GM12878 (cell line): ENCODE results near the gene LEPR. TPM values are rescaled to one million over a fixed set of nuclear protein-coding genes. Genes with fewer than 3 reads are reported as not detected.

Source experiments
- ATF7 ChIP-seq: fragments of 450-650 bp; IDR thresholded peaks from 2 replicates; pipeline ENCODE4 v1.6.1; 2016; ENCODE audit warnings: low read depth, mild to moderate bottlenecking
- BACH1 ChIP-seq: fragments of 450-650 bp; IDR thresholded peaks from 2 replicates; pipeline ENCODE4 v1.6.1; 2017; ENCODE audit warnings: mild to moderate bottlenecking, borderline replicate concordance
- BRCA1 ChIP-seq: IDR thresholded peaks from 2 replicates; pipeline ENCODE4 v1.6.1; 2011; ENCODE audit warnings: low read depth, low read length, improper control_type of control experiment
- CHD2 ChIP-seq: IDR thresholded peaks from 2 replicates; pipeline ENCODE4 v1.6.1; 2011; ENCODE audit warnings: low read depth, low read length, improper control_type of control experiment, borderline replicate concordance
- EGR1 ChIP-seq, 2 experiments: IDR thresholded peaks; 1 replicate in 1 of 2; 2 replicates in 1 of 2; pipeline ENCODE4 v1.6.1; 2011 to 2012; ENCODE audit warnings: low read depth in 2 of 2, low read length in 2 of 2, borderline replicate concordance in 1 of 2, mild to moderate bottlenecking in 1 of 2, moderate library complexity in 1 of 2
- EZH2 ChIP-seq: IDR thresholded peaks from 2 replicates; pipeline ENCODE4 v1.6.1; 2012; ENCODE audit warnings: low read depth, mild to moderate bottlenecking, control low read depth, inconsistent platforms, low read length, borderline replicate concordance; ENCODE audit not compliant: control insufficient read depth
- GABPA ChIP-seq: IDR thresholded peaks from 2 replicates; pipeline ENCODE4 v1.6.1; 2014; ENCODE audit warnings: antibody characterized with exemption, low read depth, mild to moderate bottlenecking, inconsistent platforms
- KAT2A ChIP-seq: conservative IDR thresholded peaks from 2 replicates; pipeline ENCODE4 v1.6.1; 2011; ENCODE audit warnings: low read depth, low read length; ENCODE audit not compliant: control insufficient read depth
- MXI1 ChIP-seq: fragments of 150-350 bp; IDR thresholded peaks from 2 replicates; pipeline ENCODE4 v1.6.1; 2011; ENCODE audit warnings: low read depth, mild to moderate bottlenecking, inconsistent platforms, low read length, improper control_type of control experiment
- NR2C1 ChIP-seq: fragments of 450-650 bp; IDR thresholded peaks from 2 replicates; pipeline ENCODE4 v1.6.1; 2017; ENCODE audit warnings: antibody characterized with exemption, mild to moderate bottlenecking, moderate library complexity
- PAX5 ChIP-seq: IDR thresholded peaks from 2 replicates; pipeline ENCODE4 v1.6.1; 2011; ENCODE audit warnings: low read depth, low read length, borderline replicate concordance
- SMAD1 ChIP-seq: fragments of 450-650 bp; IDR thresholded peaks from 2 replicates; pipeline ENCODE4 v1.6.1; 2018; ENCODE audit warnings: mild to moderate bottlenecking, low read depth; ENCODE audit not compliant: partially characterized antibody
- SMARCA5 ChIP-seq: fragments of 450-650 bp; IDR thresholded peaks from 2 replicates; pipeline ENCODE4 v1.6.1; 2017; ENCODE audit warnings: mild to moderate bottlenecking
- SREBF2 ChIP-seq: IDR thresholded peaks from 2 replicates; pipeline ENCODE4 v1.6.1; 2012; ENCODE audit warnings: mild to moderate bottlenecking, low read length
- STAT3 ChIP-seq: IDR thresholded peaks from 2 replicates; pipeline ENCODE4 v1.6.1; 2011; ENCODE audit warnings: low read depth, low read length, improper control_type of control experiment
- TAF1 ChIP-seq: IDR thresholded peaks from 2 replicates; pipeline ENCODE4 v1.6.1; 2011; ENCODE audit warnings: mild to moderate bottlenecking, low read depth, low read length, borderline replicate concordance
- TCF3 ChIP-seq: IDR thresholded peaks from 2 replicates; pipeline ENCODE4 v1.6.1; 2012; ENCODE audit warnings: low read depth, mild to moderate bottlenecking, low read length, borderline replicate concordance; ENCODE audit not compliant: insufficient read depth
- ZNF384 ChIP-seq: IDR thresholded peaks from 2 replicates; pipeline ENCODE4 v1.6.1; 2012; ENCODE audit warnings: low read depth, mild to moderate bottlenecking, low read length, improper control_type of control experiment, borderline replicate concordance
- polyA plus RNA-seq, 11 experiments: library from polyadenylated mRNA; depleted of rRNA in 4 of 11; unstranded in 6 of 11; stranded (reverse) in 5 of 11; fragments of >200 nt; fragmentation: Nextera tagmentation in 4 of 11; fragmentation: Illumina TruSeq in 1 of 11; extraction: Ambion mirVana in 4 of 11; extraction: Trizol in 1 of 11; gene quantifications; 1 replicate in 1 of 11; 2 replicates in 10 of 11; pipeline versions ENCODE4 v1.2.1 to v1.2.3, GENCODE V29; 2011 to 2016; ENCODE audit warnings: inconsistent platforms in 2 of 11, missing spikeins in 2 of 11, low read depth in 1 of 11
- total RNA-seq, 4 experiments: library from RNA; depleted of rRNA in 3 of 4; stranded (reverse); fragments of >200 nt in 3 of 4; fragmentation: Illumina TruSeq in 1 of 4; extraction: Trizol in 1 of 4; gene quantifications; 2 replicates each; pipeline versions ENCODE4 v1.2.1 to v1.2.3, GENCODE V29; 2013 to 2021
- TF ChIP-seq, protein P1 (sequence below): fragments of 450-650 bp; IDR thresholded peaks from 2 replicates; pipeline ENCODE4 v1.6.1; 2016; ENCODE audit warnings: mild to moderate bottlenecking
- TF ChIP-seq, protein P2 (sequence below): fragments of 450-650 bp; IDR thresholded peaks from 2 replicates; pipeline ENCODE4 v1.6.1; 2017; ENCODE audit warnings: low read depth, mild to moderate bottlenecking, moderate library complexity
- TF ChIP-seq, protein P3 (sequence below): fragments of 450-650 bp; IDR thresholded peaks from 2 replicates; pipeline ENCODE4 v1.6.1; 2018; ENCODE audit warnings: borderline replicate concordance, mild to moderate bottlenecking; ENCODE audit not compliant: partially characterized antibody
- TF ChIP-seq, protein P4 (sequence below): IDR thresholded peaks from 2 replicates; pipeline ENCODE4 v1.6.1; 2011; ENCODE audit warnings: mild to moderate bottlenecking, low read depth, low read length, moderate library complexity; ENCODE audit not compliant: insufficient replicate concordance

Gene LEPR
- total and polyA plus RNA-seq, 10 of the 15 experiments (the other 5 are each of a cell fraction or from before 2014, with no cell fraction given) = 0.49 to 3.7 (median 1.2) TPM

DNA sequence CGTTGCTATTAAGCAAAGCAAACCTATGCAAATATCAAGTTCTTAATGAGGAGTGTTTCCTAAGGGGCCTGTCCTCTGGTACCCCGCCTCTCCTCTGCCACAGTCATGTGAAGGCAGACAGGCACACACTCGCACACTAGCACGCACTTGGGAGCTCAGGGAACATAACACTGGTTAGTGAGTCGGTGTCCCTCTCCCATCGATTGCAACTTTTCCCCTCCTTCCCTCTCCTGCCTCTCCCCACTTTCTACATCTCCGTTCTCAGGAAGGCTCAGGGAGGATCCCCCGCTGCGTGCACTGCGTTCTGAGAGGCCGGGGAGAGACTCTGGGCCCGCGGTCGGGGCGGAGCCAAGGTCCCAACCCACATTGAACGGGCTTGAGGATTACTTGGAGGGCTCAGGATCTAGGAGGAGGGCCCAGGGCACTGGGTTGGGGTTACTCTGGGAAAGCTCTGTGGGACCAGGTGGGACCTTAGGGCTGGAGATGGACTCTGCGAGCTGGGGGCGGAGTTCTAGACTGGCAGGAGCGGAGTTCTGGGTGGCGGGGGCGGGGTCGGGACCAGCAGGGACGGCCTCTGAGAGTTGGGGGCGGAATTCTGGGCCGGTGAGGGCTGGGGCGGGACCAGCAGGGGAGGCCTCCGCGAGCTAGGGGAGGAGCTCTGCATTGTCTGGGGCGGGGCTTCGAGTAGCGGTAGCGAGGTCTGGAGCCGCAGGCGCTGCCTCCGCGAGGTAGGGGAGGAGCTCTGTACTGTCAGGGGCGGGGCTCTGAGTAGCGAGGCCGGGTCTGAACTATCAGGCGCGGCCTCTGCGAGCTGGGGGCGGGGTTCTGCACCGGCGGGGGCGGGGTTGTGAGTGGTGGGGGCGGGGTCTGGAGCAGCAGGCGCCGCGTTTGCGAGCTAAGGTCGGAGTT lies 533 bp upstream of the LEPR start (continued):
- TF ChIP-seq CHD2 (0 out of 2 replicates have a peak, but pooled peaks have one; percentile 19), BACH1 (0 out of 2 replicates have a peak, but pooled peaks have one; percentile 41), SMAD1 (no peak), ZNF384 (no peak), ATF7 (peak; percentile 56), TCF3 (no peak), SMARCA5 (0 out of 2 replicates have a peak, but pooled peaks have one; percentile 17), BRCA1 (no peak), PAX5 (no peak), SREBF2 (no peak), STAT3 (no peak), GABPA (no peak), MXI1 (no peak; the same call in 1 of the 2 replicates), TAF1 (no peak), EZH2 (no peak), NR2C1 (no peak), KAT2A (no peak), EGR1 (IDR thresholded peaks at IDR 0.05; ENCODE audit: borderline replicate concordance in 1 of 2, low read depth in 2 of 2, low read length in 2 of 2) (peak in 1 of 2 experiments; percentile 72; a peak in 2 of 3 replicates)
- TF ChIP-seq, protein P1, sequence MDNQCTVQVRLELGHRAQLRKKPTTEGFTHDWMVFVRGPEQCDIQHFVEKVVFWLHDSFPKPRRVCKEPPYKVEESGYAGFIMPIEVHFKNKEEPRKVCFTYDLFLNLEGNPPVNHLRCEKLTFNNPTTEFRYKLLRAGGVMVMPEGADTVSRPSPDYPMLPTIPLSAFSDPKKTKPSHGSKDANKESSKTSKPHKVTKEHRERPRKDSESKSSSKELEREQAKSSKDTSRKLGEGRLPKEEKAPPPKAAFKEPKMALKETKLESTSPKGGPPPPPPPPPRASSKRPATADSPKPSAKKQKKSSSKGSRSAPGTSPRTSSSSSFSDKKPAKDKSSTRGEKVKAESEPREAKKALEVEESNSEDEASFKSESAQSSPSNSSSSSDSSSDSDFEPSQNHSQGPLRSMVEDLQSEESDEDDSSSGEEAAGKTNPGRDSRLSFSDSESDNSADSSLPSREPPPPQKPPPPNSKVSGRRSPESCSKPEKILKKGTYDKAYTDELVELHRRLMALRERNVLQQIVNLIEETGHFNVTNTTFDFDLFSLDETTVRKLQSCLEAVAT = 0 out of 2 replicates have a peak, but pooled peaks have one; percentile 32
- TF ChIP-seq, protein P2, sequence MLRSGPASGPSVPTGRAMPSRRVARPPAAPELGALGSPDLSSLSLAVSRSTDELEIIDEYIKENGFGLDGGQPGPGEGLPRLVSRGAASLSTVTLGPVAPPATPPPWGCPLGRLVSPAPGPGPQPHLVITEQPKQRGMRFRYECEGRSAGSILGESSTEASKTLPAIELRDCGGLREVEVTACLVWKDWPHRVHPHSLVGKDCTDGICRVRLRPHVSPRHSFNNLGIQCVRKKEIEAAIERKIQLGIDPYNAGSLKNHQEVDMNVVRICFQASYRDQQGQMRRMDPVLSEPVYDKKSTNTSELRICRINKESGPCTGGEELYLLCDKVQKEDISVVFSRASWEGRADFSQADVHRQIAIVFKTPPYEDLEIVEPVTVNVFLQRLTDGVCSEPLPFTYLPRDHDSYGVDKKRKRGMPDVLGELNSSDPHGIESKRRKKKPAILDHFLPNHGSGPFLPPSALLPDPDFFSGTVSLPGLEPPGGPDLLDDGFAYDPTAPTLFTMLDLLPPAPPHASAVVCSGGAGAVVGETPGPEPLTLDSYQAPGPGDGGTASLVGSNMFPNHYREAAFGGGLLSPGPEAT = peak; percentile 74
- TF ChIP-seq, protein P3, sequence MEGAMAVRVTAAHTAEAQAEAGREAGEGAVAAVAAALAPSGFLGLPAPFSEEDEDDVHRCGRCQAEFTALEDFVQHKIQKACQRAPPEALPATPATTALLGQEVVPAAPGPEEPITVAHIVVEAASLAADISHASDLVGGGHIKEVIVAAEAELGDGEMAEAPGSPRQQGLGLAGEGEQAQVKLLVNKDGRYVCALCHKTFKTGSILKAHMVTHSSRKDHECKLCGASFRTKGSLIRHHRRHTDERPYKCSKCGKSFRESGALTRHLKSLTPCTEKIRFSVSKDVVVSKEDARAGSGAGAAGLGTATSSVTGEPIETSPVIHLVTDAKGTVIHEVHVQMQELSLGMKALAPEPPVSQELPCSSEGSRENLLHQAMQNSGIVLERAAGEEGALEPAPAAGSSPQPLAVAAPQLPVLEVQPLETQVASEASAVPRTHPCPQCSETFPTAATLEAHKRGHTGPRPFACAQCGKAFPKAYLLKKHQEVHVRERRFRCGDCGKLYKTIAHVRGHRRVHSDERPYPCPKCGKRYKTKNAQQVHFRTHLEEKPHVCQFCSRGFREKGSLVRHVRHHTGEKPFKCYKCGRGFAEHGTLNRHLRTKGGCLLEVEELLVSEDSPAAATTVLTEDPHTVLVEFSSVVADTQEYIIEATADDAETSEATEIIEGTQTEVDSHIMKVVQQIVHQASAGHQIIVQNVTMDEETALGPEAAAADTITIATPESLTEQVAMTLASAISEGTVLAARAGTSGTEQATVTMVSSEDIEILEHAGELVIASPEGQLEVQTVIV = no peak
- TF ChIP-seq, protein P4, sequence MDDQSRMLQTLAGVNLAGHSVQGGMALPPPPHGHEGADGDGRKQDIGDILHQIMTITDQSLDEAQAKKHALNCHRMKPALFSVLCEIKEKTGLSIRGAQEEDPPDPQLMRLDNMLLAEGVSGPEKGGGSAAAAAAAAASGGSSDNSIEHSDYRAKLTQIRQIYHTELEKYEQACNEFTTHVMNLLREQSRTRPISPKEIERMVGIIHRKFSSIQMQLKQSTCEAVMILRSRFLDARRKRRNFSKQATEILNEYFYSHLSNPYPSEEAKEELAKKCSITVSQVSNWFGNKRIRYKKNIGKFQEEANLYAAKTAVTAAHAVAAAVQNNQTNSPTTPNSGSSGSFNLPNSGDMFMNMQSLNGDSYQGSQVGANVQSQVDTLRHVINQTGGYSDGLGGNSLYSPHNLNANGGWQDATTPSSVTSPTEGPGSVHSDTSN = peak; percentile 7
